Measurements from ENCODE around the gene TMEM130.

GRCh38 chr7:98823226-98823625 is 46.6 kb downstream of the TMEM130 start:
- no peak for TF ChIP-seq CBX3 (IDR thresholded peaks at IDR 0.05; ENCODE audit: borderline replicate concordance, low read depth)
- TF ChIP-seq HDAC2 (IDR thresholded peaks at IDR 0.05) = no peak
- no peak for TF ChIP-seq ELK1 (IDR thresholded peaks at IDR 0.05; ENCODE audit: low read depth, low read length)
- TF ChIP-seq EZH2 (IDR thresholded peaks at IDR 0.05; ENCODE audit: borderline replicate concordance, control insufficient read depth, low read depth, low read length) = no peak
- no peak for TF ChIP-seq USF1 (IDR thresholded peaks at IDR 0.05; ENCODE audit: borderline replicate concordance, extremely low read length, insufficient read depth, low read depth, low read length)
- TF ChIP-seq CTCF (IDR thresholded peaks at IDR 0.05 in 2 of 3, conservative IDR thresholded peaks at IDR 0.05 in 1 of 3; ENCODE audit: control insufficient read depth in 2 of 3, extremely low read depth in 1 of 3, insufficient read depth in 1 of 3, low read depth in 3 of 3, low read length in 3 of 3) = no peak
- no peak for TF ChIP-seq BACH1 (IDR thresholded peaks at IDR 0.05; ENCODE audit: borderline replicate concordance)
- TF ChIP-seq RELA (IDR thresholded peaks at IDR 0.05; ENCODE audit: borderline replicate concordance, partially characterized antibody) = no peak
- TF ChIP-seq SREBF2 (IDR thresholded peaks at IDR 0.05; ENCODE audit: low read length) = no peak
- no peak for TF ChIP-seq RAD21 (IDR thresholded peaks at IDR 0.05; ENCODE audit: insufficient read depth, low read depth, low read length)
- TF ChIP-seq POLR2AphosphoS5 (IDR thresholded peaks at IDR 0.05; ENCODE audit: low read length) = no peak

Measured in GM12878 (cell line).